Measurements from ENCODE around the gene MLX.
"Not testable (repeated sequence)": the region's sequence is repeated elsewhere in the genome, so short reads cannot be mapped to it uniquely, and the experiment has no call there.

Gene MLX

DNA sequence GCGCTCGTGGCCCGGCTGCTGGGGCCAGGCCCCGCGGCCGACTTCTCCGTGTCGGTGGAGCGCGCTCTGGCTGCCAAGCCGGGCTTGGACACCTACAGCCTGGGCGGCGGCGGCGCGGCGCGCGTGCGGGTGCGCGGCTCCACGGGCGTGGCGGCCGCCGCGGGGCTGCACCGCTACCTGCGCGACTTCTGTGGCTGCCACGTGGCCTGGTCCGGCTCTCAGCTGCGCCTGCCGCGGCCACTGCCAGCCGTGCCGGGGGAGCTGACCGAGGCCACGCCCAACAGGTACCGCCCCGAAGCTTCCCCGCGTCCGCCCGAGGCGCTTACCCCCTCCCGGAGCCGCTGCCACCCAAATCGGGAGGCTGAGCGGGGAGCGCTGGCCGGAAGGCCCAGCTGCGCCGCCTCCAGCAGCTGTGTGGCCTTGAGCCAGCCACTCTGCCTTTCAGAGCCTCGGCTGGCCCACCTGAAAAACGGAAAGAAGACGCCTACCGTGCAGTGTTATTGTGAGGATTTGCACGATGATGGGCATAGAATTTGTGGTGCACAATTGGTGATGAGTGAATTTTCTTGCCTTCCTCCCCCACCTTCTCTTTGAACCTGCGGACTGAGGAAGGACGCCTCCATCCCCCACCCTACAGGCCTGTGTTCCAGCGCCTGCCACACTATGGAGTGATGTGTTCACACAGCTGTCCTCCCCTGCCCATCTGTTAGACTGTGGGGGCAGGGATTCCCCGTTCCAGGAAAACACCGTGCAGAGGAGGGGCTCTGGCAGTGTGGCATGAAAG, 30.3 kb upstream of the MLX start:
- DNase-seq = peak; percentile 90

DNA sequence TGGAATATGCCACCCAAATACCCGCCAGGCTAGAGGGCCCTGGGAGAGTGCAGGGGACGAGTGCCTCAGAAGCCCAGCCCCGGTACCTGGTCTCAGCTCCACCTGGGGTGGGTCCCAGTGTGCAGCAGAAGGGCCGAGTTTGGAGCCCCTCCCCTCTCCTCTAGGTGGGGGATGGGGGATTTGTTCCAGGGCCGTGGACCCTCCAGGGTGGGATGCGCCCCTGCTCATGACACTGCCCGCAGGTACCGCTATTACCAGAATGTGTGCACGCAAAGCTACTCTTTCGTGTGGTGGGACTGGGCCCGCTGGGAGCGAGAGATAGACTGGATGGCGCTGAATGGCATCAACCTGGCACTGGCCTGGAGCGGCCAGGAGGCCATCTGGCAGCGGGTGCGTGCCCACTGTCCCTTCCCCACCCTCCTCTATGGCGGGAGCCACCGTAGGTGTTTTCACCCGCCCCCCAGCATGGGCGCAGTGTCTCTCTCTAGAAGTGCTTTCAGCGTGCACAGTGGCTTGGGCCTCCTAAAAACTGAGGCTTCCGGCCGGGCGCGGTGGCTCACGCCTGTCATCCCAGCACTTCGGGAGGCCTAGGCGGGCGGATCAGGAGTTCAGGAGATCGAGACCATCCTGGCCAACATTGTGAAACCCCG, 29.6 kb upstream of the MLX start:
- DNase-seq = no peak

GRCh38 chr17:42537826-42538451, 29.0 kb upstream of the MLX start:
- DNase-seq = no peak

DNA sequence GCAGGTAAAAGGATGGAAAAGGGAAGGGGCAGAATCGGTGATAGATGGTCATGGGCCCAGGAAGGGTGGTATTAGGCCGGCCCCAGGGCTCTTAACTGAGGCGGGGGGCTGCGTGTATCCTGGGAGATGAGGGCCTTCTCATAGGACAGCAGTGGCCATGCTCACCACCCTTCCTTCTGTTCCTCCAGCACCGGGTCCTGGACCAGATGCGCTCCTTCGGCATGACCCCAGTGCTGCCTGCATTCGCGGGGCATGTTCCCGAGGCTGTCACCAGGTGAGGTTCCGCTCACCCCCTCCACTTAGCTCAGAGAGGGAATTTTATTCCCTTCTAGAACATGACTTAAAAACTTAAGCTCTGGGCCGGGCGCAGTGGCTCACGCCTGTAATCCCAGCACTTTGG, 28.4 kb upstream of the MLX start:
- no peak for DNase-seq

GRCh38 chr17:42540558-42540957, 26.3 kb upstream of the MLX start:
- DNase-seq = not testable (repeated sequence)

DNA sequence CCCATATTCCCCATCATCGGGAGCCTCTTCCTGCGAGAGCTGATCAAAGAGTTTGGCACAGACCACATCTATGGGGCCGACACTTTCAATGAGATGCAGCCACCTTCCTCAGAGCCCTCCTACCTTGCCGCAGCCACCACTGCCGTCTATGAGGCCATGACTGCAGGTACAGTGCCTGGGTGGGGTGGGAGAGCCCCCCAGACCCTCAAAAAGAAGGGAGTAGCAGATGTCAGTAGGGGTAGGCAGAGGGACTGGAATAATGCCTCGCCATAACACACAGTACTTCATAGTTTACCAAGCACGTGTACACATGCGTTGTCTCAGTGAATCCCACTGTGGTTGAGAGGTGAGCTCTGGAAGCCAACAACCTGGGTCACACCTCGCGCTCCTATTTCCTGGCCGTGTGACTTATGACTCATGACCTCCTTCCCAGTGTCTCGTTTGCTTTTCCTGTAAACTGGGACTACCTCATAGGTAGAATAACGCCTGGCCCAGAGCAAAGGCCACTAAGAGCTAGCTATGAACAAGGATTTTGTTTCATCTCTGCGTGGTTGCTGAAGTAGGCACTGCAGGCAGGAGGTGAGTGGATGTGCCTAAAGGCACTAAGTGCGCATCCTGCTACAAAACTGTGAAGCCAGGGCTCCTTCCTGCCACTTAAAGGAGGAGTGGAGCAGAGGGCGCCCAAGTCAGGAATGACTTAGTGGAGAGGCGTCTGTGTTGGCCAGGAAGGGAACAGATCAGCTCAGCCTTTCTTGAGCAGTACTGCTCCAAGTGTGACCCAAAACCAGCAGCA, 25.7 kb upstream of the MLX start:
- no peak for DNase-seq

GRCh38 chr17:42543190-42544079, 23.5 kb upstream of the MLX start:
- DNase-seq = no peak

- DNase-seq = no peak
Observed at GRCh38 chr17:42544874-42545283, 22.0 kb upstream of the MLX start.

- DNase-seq = not testable (repeated sequence)
Observed at GRCh38 chr17:42545755-42546505, 21.0 kb upstream of the MLX start.

- DNase-seq = no peak
Observed at GRCh38 chr17:42547001-42547461, 19.9 kb upstream of the MLX start.

- DNase-seq = no peak
Observed at GRCh38 chr17:42547698-42548069, 19.2 kb upstream of the MLX start.

- DNase-seq = peak; percentile 77
Observed at GRCh38 chr17:42548070-42548837, 18.6 kb upstream of the MLX start.

GRCh38 chr17:42548993-42549755, 17.7 kb upstream of the MLX start:
- no peak for DNase-seq

DNA sequence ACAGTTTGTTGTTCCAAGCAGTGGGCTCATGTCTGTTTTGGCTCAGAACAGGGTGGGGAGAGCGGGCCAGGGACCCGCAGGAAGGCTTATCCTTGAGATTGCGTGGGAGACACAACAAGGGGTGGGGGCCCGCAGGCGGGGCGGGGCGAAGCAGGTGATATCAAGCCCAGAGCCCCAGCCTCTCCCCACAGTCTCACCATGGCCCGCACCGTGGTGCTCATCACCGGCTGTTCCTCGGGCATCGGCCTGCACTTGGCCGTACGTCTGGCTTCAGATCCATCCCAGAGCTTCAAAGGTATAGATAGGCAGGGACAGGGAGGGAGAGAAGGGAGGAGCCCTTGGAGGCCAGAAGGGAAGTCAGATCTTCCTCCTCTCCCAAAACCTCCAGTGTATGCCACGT, 14.2 kb upstream of the MLX start, which contains the start of gene HSD17B1:
Gene HSD17B1, plus strand, starts transcription at position 188 of the 400 bp plus-strand sequence. Its CDS starts 11 bp downstream, at position 199.
- not testable (repeated sequence) for DNase-seq

DNA sequence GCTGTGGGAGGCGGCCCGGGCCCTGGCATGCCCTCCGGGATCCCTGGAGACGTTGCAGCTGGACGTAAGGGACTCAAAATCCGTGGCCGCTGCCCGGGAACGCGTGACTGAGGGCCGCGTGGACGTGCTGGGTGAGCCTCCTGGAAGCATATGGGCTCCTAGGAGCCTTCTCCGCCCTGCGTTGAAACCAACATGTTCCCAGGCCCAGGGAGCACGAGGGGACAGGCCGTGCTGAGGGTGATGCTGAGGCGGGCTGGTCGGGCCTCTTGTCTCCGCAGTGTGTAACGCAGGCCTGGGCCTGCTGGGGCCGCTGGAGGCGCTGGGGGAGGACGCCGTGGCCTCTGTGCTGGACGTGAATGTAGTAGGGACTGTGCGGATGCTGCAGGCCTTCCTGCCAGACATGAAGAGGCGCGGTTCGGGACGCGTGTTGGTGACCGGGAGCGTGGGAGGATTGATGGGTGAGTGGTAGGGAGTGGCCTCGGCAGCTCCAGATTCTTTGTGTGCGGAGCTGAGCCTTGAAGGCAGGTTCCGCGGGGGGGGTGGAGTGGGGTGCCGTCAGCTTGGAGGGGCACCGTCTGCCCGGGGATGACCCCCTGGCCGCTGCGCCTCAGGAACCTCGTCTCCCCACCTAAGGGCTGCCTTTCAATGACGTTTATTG, 13.6 kb upstream of the MLX start:
- no peak for DNase-seq

- DNase-seq = no peak
Observed at GRCh38 chr17:42553866-42554249, 13.0 kb upstream of the MLX start.

DNA sequence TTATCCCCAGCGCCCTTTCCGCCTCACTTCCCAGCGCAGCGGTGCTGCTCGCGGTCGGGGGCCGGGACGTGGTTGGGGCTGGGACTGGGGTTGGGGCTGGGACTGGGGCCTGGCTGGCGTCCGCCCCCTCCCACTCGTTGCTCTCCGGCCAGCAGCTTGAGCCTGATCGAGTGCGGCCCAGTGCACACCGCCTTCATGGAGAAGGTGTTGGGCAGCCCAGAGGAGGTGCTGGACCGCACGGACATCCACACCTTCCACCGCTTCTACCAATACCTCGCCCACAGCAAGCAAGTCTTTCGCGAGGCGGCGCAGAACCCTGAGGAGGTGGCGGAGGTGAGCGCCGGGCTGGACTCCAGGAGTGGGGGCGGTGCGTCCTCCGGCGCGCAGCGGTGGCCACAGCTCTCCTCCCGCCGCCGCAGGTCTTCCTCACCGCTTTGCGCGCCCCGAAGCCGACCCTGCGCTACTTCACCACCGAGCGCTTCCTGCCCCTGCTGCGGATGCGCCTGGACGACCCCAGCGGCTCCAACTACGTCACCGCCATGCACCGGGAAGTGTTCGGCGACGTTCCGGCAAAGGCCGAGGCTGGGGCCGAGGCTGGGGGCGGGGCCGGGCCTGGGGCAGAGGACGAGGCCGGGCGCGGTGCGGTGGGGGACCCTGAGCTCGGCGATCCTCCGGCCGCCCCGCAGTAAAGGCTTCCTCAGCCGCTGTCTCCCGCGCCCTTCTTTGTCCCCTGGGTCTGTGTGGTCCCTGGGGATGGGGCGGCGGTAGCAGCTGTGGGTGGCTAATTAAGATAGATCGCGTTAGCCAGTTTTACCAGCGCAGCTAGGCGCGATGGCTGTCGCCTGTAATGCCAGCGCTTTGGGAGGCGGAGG, 12.4 kb upstream of the MLX start:
- DNase-seq = peak; percentile 85

GRCh38 chr17:42555122-42555622, 11.7 kb upstream of the MLX start:
- no peak for DNase-seq
